GM11168 (cell line): ENCODE results near the gene ZCCHC14.

Experiments
- in situ Hi-C: fragments of 300-500 bp; cut with MboI; formaldehyde crosslinking; loops from one replicate; pipeline ENCODE4 v1.12.0; 2022; ENCODE audit warnings: low sequenced_read_pairs; ENCODE audit not compliant: unreplicated experiment

ZCCHC14 gene

DNA sequence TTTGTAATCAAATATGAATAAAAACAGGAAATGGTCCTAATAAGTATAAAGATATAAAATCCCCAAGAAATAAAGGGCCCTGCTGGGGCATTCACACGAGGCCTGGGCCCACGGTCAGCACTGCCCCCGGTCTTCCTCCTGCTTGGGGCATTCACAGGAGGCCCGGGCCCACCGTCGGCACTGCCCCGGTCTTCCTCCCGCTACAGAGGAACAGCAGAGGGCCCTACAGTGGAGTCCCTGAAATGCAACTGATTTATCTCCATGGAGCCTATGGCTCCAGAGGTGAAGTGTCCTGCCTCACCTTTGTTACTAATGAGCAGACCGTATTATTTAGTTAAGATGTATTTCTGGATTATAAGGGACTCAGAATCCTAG, 54.2 kb downstream of the ZCCHC14 start:
- in situ Hi-C loops, result no loop called here

DNA sequence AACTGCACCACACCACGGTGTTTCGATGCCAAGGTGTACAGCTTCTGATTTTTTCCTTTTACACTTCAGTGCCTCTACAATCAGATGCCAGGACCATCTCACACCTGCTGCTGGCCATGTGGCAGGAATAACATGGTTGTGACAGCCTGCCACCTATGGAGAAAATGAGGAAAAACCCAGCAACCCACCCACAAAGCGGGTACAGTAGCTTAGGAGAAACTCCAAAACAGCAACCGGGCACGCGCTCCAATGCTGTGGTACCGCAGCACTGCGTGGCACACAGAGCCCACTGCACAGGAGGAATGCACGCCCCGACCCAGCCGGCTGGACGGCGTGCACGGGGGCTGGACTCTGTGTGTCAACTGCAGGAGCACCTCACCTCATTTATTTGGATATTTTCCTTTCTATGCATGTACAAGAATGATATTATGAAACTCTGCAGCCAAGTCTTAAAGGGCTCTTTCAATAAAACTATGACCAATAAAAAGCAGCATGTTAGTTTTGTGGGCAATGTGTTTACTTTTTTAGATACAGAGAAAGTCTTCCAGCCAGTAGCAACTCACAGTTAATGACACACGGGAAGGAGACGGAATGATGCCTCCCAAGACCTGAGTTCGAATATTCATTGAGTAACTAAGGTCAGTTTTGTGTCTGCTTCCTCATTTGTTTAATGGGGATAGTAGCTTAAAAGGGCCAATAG, 54.8 kb downstream of the ZCCHC14 start:
- in situ Hi-C loops, result no loop called here

DNA sequence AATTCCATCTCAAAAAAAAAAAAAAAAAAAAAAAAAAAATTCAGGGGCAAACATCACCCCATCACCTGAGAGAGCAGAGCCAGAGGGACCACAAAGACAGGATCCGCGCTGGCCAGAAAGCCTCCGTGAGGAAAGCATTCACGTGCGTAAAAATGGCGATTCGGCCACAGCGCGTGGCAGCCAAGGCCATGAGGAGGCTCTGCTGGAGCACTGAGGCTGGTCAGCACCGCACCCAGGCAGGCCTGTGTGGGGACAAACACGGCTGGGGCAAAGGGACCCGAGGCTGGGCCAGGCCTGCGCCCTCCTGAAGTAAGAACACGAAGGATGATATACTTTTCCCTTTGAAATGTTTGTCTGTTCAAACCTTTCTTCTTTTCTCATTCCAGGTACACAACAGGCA, 55.5 kb downstream of the ZCCHC14 start:
- in situ Hi-C loops, result no loop called here

DNA sequence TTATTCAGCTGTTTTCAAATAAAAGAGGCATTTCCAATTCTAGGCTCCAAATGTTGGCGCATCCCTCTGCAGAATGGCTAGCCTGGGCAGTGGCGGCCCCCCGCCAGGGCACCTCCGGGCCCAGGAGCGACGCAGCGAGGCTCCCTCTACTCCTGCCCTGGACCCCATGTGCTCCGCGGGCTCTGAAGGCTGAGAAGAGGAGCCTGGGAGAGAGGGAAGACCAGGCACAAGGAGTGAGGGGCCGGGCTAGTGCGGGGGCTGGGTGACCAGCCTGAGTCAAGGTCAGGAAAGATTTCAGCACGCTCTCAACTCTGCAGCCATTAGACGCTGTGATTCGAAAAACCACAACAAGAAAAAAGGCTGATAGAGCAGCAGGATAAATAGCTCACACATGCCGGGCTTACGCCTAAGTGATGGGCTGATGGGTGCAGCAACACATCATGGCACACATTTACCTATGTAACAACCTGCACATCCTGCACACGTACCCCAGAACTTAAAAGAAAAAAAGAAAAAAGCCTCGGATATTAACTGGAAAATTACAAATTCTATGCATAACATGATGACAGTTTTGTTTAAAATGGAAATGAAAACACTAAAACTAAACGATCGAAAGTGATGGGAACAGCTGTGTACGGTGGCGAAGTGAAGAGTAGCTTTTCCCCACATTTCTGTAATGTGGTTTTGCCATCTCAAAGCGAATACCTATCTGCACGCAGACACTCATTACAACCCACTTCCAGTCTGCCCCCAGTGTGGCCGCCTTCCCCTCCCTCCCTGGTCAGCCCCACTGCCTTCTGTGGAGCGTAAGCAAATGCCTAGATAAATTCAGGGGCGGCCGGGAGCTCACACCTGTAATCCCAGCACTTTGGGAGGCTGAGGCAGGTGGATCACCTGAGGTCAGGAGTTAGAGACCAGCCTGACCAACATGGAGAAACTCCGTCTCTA, 56.3 kb downstream of the ZCCHC14 start:
- in situ Hi-C loops, result no loop called here

DNA sequence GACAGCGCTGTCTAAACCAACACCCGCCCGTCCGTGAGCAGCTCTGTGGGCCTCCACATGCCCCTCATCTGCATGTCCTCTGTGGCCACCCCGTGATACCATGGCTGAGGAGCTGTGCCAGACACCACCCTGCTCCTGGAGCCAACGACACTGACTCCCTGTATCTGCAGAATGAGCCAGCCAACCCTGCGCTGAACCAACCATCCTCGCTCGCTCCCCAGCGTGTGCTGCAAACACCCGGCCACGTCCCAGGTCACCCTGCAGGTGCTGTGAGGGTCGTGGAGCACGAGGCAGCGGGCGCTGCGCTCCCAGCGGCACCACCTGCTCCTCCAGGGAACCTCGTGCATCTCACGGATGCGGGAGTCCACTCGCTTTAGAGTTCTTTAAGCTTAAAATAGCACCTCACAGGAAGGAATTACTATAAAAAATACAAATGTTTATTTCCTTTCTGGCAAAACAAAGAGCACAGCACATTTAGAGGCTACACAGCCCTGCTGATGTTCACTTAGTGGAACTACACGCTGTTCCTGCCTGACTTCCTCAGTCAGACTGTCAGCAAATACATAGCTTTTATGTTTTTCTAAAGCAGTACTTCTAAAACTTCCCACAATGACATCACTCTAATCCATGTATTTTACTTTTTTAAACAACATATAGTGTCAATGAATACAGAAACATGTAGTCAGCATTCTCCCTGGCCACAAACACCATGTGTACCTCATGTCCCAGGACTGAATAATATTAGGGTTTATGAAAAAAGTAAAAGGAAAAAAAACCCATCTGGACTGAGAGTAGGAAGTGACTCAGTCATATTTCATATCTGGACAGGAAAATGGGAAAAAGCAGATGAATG, 57.2 kb downstream of the ZCCHC14 start:
- in situ Hi-C loops, result no loop called here

DNA sequence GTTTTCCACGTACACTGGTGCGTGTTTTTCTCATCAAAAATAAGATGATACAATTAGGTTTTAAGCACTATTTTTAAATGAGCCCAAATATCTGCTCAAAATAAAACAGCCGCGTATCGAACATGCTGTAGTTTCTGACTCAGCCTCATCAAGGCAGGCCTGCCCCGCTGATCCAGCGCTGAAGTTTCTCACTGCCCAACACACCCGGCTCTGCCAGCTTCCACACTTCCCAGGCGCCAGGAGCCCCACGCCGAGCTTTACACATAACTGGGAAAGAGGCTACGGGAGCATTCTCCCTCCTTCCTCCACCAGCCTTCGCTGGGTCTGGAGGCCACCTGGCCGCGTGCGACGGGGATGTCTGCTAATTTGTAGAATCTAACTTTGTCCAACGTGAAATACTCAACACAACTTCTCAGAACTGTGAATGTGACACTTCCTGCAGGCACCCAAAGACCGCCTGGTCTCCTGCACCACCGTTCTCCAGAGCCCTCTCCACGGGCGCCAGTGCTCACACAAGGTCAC, 58.6 kb downstream of the ZCCHC14 start:
- in situ Hi-C loops, result no loop called here

DNA sequence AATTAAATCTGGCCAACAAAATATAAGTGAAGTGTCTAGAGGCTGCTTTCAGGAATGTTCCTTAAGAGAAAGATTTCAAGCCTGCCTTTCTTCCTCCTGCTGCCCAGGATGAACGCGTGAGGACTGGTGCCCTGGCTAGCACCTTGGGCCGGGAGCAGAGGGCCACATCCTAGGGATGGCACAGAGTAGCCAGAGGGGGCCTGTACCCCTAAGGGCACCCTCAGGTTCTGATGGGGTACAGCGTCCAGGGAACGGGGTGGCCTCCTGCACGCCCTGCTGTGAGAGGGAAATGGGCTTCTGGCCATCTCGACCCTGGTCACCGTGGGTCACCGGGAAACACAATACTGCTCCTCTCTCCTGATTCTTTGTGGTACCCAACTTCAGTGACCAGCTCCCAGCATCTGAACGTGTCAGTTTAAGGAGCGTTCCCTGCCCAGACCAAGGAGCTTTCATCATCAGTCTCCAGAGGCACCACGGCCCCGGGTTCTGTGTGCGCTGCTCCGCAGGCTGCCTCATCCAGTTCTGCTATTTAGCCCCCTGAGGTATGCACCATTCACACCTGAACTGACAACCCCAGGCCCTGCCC, 60.4 kb downstream of the ZCCHC14 start:
- in situ Hi-C loops, result no loop called here

DNA sequence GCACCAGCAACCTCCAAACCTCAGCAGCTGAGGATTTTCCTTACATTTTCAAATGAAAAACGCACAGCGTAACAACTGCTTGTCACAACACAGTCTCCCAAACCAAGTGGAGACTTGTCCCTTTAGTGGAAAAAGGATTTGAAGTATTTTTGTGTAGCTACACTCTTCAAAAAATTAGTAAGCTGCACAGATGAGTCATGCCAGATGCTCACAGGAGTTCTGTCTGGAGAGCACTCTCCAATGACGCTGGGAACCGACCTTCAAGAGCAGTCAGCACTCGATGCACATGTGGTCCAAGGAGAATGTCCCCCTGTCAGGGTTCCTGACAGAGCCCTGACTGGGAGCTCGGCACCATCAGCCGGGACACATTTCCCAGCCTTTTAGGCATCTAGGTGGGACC, 60.9 kb downstream of the ZCCHC14 start:
- in situ Hi-C loops, result no loop called here

DNA sequence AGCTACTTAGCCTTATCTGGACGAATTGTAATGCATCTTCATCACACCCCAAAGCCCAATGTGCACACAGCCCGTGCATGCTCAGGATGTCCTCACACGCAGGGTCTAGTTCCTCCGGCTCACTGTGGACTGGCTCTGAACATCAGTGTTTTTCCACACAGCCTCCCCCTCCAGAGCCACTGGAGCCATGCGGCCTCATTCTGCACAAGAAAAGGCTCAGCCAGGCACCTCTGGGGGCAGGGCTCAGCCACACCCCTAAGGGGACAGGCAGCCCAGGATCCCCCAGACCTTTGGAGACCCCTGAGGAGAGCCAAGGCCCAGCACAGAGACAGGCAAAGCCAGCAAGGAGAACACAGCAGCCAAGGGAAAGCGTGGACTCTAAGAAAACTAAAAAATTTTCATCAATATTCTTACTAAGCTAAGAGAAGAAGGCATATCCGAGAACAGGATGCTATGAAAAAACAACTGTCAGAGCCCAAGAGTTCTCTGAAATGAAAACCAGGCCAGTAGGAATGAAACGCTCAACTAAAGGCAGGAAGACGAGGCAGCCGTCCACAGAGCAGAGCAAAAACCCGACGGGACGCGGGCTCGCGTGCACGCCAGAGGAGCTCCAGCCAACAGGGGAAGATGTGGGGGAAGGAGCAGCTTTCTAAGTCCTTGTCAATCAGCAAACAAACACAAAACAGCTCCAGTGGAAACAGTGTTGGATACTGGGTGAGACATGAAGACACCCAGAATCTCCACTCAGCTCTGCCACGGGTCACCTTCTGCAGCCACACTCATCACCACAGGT, 66.2 kb downstream of the ZCCHC14 start:
- in situ Hi-C loops, result no loop called here

DNA sequence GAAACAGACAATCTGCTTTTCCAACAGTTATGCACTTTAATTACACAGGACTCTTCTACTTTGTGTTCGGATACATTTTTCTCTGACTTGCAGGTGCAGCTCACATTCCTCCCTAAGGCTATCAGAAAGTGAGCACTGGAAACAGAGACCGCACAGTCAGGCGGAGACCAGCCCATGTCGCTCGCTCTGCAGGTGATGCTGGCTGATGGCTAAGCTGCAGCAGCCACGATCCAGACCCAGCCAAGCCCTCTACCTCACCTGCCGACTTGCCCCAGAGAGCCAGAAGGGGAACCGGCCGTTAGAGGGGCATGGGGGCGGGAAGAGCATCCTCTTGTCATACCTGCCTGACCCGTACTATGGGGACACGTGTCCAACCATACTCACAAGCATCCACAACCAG, 66.9 kb downstream of the ZCCHC14 start:
- in situ Hi-C loops, result no loop called here

DNA sequence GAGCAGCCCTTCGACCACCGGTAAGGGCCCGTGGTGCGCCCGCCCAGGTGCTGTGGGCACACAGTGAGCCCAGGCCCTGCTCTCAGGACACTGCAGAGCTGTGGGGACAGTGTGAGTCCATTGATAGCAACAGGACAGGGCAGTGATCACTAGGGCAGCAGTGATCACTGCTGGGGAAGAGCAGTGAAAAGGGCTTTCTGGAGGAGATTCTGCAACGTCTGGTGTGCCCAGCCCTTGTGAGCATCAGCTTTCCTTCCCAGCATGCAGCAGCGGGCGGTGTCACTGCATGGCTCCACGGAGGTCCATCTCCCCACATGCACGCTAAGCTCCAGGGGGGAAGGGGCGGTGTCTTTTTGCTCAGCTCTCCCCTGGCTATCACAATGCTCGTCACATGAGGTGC, 68.6 kb downstream of the ZCCHC14 start:
- in situ Hi-C loops, result no loop called here

DNA sequence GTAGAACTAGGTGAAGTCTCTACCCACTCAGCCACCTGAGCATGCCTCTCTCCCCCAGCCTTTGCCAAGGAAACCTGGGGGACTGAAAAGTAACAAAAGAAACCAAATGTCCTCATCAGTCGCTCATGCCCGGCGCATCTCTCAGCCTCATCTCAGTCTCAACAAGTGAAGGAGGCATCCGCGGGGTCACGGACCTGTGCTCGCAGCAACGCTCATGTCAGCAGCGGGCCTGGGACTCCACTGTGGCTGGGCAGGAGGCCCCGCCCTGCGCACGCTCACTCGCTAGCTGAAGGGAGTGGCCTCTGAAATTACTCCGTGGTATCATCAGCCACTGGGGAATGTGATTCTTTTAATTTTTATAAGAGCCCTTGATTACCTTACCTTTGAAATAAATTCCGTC, 69.4 kb downstream of the ZCCHC14 start:
- in situ Hi-C loops, result no loop called here

DNA sequence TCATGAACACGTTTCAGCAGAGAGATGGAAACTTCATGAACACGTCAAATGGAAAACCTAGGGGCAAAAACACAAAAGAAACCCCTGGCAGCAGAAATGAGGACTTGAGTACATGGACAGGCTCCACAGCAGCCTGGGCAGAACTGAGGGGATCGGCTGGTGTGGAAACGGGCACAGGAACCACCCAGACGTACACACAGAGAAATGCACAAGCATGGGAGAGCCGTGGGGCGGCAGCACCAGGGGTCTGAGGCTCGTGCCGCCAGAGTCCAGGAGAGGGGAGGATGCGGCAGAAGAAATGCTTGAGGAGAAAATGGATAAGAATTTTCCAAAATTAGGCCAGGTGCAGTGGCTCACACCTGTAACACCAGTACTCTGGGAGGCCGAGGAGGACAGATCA, 70.7 kb downstream of the ZCCHC14 start:
- in situ Hi-C loops, result no loop called here

DNA sequence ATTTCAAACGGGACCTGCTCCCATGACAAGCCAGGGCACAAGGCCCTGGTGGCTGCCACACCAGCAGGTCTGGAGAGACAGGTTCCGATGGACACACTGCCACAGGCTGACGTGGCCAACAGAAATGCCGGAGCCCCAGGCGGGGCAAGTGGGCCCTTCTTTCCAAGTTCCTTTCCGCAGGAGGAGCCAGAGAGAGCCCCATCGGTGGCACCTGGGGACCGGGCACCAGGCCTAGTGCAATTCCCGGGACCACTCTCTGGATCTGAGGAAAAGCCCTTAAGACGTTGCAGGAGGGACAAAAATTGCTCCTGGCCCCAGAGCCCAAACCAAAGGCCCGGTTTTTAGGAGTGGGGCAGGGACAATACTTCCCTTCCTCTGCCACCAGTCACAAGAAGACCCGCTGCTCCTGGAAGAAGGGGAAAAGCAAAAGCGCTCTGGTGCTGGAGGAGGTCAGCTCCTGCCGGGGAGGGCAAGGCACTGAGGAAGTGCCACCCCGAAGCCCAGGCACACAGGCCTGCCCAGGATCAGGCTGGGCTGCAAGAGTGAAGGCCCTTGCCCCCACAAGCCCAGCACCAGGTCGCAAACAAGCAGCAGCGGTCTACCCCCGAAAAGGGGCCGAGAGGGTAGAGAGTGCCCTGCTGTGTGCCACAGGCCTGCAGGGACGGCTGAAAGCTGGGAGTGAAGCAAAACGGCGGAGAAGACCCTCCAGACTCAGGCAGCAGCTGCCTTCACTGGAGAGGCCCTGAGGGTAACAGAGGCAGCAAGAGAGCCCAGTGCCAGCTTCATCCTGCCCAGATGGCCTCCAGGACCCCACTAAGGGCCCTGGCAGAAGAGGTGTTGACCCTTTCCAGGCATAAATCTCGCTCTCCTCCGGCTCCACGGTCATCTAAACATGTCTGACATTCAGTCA, 71.6 kb downstream of the ZCCHC14 start:
- in situ Hi-C loops, result no loop called here

DNA sequence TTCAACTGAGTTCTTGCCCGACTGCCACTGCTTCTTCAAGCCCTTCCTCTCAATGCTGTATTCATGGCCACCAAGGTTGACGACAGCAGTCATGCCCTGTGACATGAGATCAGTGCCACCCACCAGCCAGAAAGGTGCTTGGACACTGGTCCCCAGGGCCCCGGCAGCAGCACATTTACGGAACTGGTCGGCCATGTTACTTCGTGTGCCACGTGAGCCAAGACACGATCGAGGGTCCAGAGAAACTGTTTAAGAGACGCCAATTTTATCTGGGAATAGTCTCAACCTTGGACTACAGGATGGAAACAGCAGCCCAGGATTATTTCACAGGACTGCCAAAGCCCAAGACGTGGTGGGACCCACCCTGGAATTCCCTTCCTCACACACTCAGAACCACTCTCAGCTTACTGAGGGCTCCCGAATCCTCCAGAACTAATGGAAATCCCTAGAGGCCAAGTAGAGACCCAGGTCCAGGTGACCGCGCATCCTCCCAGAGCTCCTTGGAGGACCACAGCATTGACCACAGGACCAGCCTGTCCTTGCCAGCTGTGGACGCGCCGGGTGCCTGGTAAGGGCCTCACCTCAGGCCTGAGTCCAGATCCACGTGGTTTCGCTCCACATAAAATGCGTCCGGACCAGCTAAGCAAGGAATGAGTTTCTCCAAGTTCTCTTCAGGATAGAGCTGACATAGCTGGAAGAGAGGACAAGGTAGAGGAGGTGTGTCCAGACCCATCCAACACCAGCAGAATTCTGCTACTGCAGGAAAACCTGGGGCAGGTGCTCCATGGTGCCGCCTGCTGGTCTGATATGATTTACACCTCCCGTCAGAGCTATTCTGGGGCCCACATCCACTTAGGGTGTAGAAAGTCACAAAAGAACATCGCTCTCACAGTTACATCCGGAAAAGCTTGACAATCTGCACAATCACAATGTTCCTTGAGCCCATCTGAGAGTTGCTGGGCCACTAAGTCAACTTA, 72.5 kb downstream of the ZCCHC14 start:
- in situ Hi-C loops, result no loop called here

DNA sequence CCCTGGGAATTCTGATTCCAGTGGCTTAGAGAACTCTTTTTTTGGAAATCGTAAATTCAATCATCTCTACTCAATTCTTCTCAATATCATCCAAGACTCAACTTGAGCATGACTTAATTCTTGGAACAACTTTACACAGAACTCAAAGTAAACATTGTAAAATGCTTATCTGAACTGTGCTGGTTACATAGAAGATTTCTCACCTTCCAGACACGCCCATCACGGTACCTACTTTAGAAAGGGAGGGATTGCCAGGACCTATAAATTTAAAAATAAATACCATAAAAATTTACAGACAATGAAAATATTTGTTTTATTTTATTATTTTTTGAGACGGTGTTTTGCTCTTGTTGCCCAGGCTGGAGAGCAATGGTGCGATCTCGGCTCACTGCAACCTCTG, 74.2 kb downstream of the ZCCHC14 start:
- in situ Hi-C loops, result no loop called here

DNA sequence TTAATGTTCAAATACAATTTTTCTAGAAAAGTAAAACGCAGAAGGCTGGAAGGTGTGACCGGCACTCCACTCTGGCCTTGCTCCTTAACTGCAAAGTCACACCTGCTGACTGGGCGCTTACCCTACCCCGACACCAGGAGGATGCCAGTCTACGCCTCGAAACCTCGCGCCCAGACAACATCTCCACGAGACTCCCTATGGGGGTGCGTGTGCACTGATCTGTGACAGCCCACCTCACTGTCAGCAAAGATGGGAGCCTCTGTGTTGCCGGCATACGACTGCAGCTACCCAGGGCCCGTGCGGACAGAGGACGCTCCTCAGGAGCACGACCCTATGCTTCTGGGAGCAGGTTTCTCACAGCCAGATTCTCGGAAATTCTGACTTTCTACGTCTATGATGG, 74.6 kb downstream of the ZCCHC14 start:
- in situ Hi-C loops, result no loop called here
